ENCODE measurements around the gene COX14. TPM values are rescaled to one million over a fixed set of nuclear protein-coding genes. Genes with fewer than 3 reads are reported as not detected.

Gene COX14
- total RNA-seq, 1 experiment from 2014 or later, result 74.5 TPM

DNA sequence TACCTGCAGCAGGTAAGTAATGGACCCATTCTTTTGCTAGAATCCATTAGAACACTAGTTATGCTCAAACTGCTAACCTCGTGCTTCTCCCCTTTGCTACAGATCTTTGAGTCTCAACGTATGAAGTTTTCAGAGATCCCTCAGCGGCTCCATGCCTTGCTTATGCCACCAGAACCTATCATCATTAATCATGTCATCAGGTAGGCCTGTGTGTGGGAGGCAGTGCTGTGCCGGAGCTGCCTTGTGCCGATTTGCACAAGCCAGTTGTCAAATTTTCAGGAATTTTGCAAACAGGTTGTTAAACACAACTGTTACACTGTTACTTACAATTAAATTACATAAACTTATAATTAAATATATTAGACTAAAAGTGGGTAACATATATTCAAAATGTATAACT is 21.6 kb upstream of the COX14 start:
- Histone ChIP-seq H3K36me3 (ENCODE audit: control insufficient read depth, insufficient read depth, low read length) (peaks cover 18% of the 10 kb centered on the region), H3K27me3 (ENCODE audit: control insufficient read depth, insufficient read depth, low read length) (no peaks in the 10 kb centered on the region), H3K4me3 (ENCODE audit: low read depth in 2 of 2, low read length in 2 of 2) (no peak overlapping the region), H3K9me3 (ENCODE audit: control insufficient read depth, insufficient read depth, low read depth, low read length) (no peaks in the 10 kb centered on the region), H3K27ac (ENCODE audit: low read length) (no peak overlapping the region), H3K4me1 (ENCODE audit: control insufficient read depth, insufficient read depth, low read length) (peaks cover 6% of the 10 kb centered on the region; the same call in 1 of the 2 replicates)
- ATAC-seq, result no peak
- DNase-seq (ENCODE audit: low read depth, low spot score), result no peak
- intact Hi-C loops (cut with micrococcal nuclease; ENCODE audit: unreplicated experiment), result no loop called here
- no TSS peak for BruUV-seq (replicated peaks)
- POLR2A ChIA-PET, result no interaction called here
- in situ Hi-C loops (cut with HindIII; ENCODE audit: low pct_unique_long_range_greater_than_20kb, low sequenced_read_pairs), result no loop called here
- CTCF ChIA-PET, result interaction anchor here (0.6 kb wide), 3 partner anchors 124 to 478 kb away, joined by 5 to 7 read pairs (median 7); no protein-coding TSS in a partner anchor
- TF ChIP-seq POLR2AphosphoS5 (IDR thresholded peaks at IDR 0.05; ENCODE audit: low read depth, low read length), result no peak
- TF ChIP-seq, protein P1, sequence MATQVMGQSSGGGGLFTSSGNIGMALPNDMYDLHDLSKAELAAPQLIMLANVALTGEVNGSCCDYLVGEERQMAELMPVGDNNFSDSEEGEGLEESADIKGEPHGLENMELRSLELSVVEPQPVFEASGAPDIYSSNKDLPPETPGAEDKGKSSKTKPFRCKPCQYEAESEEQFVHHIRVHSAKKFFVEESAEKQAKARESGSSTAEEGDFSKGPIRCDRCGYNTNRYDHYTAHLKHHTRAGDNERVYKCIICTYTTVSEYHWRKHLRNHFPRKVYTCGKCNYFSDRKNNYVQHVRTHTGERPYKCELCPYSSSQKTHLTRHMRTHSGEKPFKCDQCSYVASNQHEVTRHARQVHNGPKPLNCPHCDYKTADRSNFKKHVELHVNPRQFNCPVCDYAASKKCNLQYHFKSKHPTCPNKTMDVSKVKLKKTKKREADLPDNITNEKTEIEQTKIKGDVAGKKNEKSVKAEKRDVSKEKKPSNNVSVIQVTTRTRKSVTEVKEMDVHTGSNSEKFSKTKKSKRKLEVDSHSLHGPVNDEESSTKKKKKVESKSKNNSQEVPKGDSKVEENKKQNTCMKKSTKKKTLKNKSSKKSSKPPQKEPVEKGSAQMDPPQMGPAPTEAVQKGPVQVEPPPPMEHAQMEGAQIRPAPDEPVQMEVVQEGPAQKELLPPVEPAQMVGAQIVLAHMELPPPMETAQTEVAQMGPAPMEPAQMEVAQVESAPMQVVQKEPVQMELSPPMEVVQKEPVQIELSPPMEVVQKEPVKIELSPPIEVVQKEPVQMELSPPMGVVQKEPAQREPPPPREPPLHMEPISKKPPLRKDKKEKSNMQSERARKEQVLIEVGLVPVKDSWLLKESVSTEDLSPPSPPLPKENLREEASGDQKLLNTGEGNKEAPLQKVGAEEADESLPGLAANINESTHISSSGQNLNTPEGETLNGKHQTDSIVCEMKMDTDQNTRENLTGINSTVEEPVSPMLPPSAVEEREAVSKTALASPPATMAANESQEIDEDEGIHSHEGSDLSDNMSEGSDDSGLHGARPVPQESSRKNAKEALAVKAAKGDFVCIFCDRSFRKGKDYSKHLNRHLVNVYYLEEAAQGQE (IDR thresholded peaks at IDR 0.05; ENCODE audit: insufficient read depth in 1 of 2, low read depth in 2 of 2, low read length in 1 of 2), result no peak
- TF ChIP-seq, protein P2, sequence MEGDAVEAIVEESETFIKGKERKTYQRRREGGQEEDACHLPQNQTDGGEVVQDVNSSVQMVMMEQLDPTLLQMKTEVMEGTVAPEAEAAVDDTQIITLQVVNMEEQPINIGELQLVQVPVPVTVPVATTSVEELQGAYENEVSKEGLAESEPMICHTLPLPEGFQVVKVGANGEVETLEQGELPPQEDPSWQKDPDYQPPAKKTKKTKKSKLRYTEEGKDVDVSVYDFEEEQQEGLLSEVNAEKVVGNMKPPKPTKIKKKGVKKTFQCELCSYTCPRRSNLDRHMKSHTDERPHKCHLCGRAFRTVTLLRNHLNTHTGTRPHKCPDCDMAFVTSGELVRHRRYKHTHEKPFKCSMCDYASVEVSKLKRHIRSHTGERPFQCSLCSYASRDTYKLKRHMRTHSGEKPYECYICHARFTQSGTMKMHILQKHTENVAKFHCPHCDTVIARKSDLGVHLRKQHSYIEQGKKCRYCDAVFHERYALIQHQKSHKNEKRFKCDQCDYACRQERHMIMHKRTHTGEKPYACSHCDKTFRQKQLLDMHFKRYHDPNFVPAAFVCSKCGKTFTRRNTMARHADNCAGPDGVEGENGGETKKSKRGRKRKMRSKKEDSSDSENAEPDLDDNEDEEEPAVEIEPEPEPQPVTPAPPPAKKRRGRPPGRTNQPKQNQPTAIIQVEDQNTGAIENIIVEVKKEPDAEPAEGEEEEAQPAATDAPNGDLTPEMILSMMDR (IDR thresholded peaks at IDR 0.05), result no peak
- no peak for TF ChIP-seq SIN3A (IDR thresholded peaks at IDR 0.05; ENCODE audit: borderline replicate concordance, insufficient read depth, low read depth, low read length)
- TF ChIP-seq TCF7L2 (IDR thresholded peaks at IDR 0.05; ENCODE audit: low read depth, low read length), result no peak

DNA sequence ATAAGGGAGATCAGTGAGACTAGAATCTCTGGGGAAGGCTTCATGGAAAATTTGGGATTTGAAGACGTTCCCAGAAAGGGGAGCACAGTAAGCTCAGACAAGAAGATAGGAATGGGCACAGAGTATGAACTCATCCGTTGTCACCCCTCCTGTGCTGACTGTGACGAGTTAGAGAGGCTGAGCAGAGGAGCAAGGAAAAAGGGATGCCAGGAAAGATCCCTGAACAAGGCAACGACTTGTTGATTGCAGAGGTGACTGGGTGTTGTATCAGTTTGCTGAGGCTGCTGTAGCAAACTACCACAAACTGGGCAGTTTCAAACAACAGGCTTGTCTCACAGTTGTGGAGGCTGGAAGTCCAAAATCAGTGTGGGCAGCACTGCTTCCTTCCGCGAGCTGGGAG is 14.1 kb upstream of the COX14 start:
- Histone ChIP-seq H3K4me1 (ENCODE audit: control insufficient read depth, insufficient read depth, low read length) (peaks cover 7% of the 10 kb centered on the region; the same call in 1 of the 2 replicates), H3K36me3 (ENCODE audit: control insufficient read depth, insufficient read depth, low read length) (peaks cover 3% of the 10 kb centered on the region; the same call in 1 of the 2 replicates), H3K27ac (ENCODE audit: low read length) (no peak overlapping the region), H3K4me3 (ENCODE audit: low read depth in 2 of 2, low read length in 2 of 2) (no peak overlapping the region), H3K9me3 (ENCODE audit: control insufficient read depth, insufficient read depth, low read depth, low read length) (no peaks in the 10 kb centered on the region), H3K27me3 (ENCODE audit: control insufficient read depth, insufficient read depth, low read length) (no peaks in the 10 kb centered on the region)
- TF ChIP-seq POLR2AphosphoS5 (IDR thresholded peaks at IDR 0.05; ENCODE audit: low read depth, low read length) (no peak), TCF7L2 (IDR thresholded peaks at IDR 0.05; ENCODE audit: low read depth, low read length) (no peak), SIN3A (IDR thresholded peaks at IDR 0.05; ENCODE audit: borderline replicate concordance, insufficient read depth, low read depth, low read length) (no peak)
- TF ChIP-seq, protein P2 (IDR thresholded peaks at IDR 0.05), result no peak
- TF ChIP-seq, protein P1 (IDR thresholded peaks at IDR 0.05; ENCODE audit: insufficient read depth in 1 of 2, low read depth in 2 of 2, low read length in 1 of 2), result no peak
- DNase-seq (ENCODE audit: low read depth, low spot score) (no peak), ATAC-seq (no peak)
- no TSS peak for BruUV-seq (replicated peaks)
- in situ Hi-C loops (cut with HindIII; ENCODE audit: low pct_unique_long_range_greater_than_20kb, low sequenced_read_pairs) (no loop called here), intact Hi-C loops (cut with micrococcal nuclease; ENCODE audit: unreplicated experiment) (no loop called here)
- ChIA-PET POLR2A (no interaction called here), CTCF (no interaction called here)
